Endodermal cell (in vitro differentiated cells): ENCODE data around the gene MAST1. TPM values are rescaled to one million over a fixed set of nuclear protein-coding genes. Genes with fewer than 3 reads are reported as not detected.

Experiments
- DNase-seq: peaks from one replicate; pipeline ENCODE4 v3.0.0-alpha.2; 2017
- H3K27ac ChIP-seq: 2 replicates; pipeline ENCODE4 v1.5.1; 2013; ENCODE audit warnings: mild to moderate bottlenecking, low read depth, low read length, moderate library complexity
- H3K27me3 ChIP-seq: 2 replicates; pipeline ENCODE4 v1.6.1; 2013; ENCODE audit warnings: mild to moderate bottlenecking, low read length, moderate library complexity; ENCODE audit not compliant: insufficient read depth, control insufficient read depth, poor library complexity, severe bottlenecking
- H3K36me3 ChIP-seq: 2 replicates; pipeline ENCODE4 v1.7.0; 2013; ENCODE audit warnings: mild to moderate bottlenecking, low read length, moderate library complexity; ENCODE audit not compliant: control insufficient read depth, insufficient read depth
- H3K4me1 ChIP-seq: one replicate; pipeline ENCODE4 v1.7.0; 2013; ENCODE audit warnings: low read length; ENCODE audit not compliant: control insufficient read depth, insufficient read depth
- H3K4me3 ChIP-seq: 2 replicates; pipeline ENCODE4 v1.5.1; 2013; ENCODE audit warnings: mild to moderate bottlenecking, low read length, moderate library complexity
- H3K9ac ChIP-seq: 2 replicates; pipeline ENCODE4 v1.6.1; 2013; ENCODE audit warnings: mild to moderate bottlenecking, low read length, moderate library complexity; ENCODE audit not compliant: poor library complexity, severe bottlenecking; ENCODE audit errors: extremely low read depth
- H3K9me3 ChIP-seq: 2 replicates; pipeline ENCODE4 v1.6.1; 2013; ENCODE audit warnings: mild to moderate bottlenecking, low read length, moderate library complexity; ENCODE audit not compliant: control insufficient read depth
- H3K27ac Mint-ChIP-seq: 2 replicates; pipeline ENCODE4 v1.8.0; 2020; ENCODE audit warnings: mixed read lengths
- H3K27me3 Mint-ChIP-seq: 2 replicates; pipeline ENCODE4 v1.8.0; 2021; ENCODE audit warnings: mild to moderate bottlenecking, mixed read lengths; ENCODE audit not compliant: insufficient read depth
- H3K36me3 Mint-ChIP-seq: 2 replicates; pipeline ENCODE4 v1.8.0; 2020; ENCODE audit warnings: low read depth, mixed read lengths
- H3K4me1 Mint-ChIP-seq: 2 replicates; pipeline ENCODE4 v1.8.0; 2020; ENCODE audit warnings: mixed read lengths
- H3K4me3 Mint-ChIP-seq: 2 replicates; pipeline ENCODE4 v1.8.0; 2020; ENCODE audit warnings: mild to moderate bottlenecking, moderate library complexity, mixed read lengths
- H3K9me3 Mint-ChIP-seq: 2 replicates; pipeline ENCODE4 v1.8.0; 2020; ENCODE audit warnings: mild to moderate bottlenecking, mixed read lengths
- CTCF ChIP-seq: fragments of 200-600 bp; sonication (generic); conservative IDR thresholded peaks from 2 replicates; pipeline ENCODE4 v1.5.0; 2021; ENCODE audit warnings: antibody characterized with exemption, mild to moderate bottlenecking
- WGBS, 2 experiments: methylation state at CpG; one replicate each; pipeline versions ENCODE4 v1.1.5 to v1.1.7; 2013; ENCODE audit warnings: missing lambda C conversion rate in 2 of 2, mixed read lengths in 1 of 2; ENCODE audit not compliant: insufficient coverage in 1 of 2, insufficient read length in 1 of 2; 5-methylcytosine and 5-hydroxymethylcytosine counted together
- total RNA-seq, 2 donors: library from RNA; stranded (reverse); fragmentation: NEBNext Ultra II Directional in 1 of 2; extraction: Animal tissue kit (Norgen Biotek cat#: 25700) in 1 of 2; gene quantifications; 2 replicates in 1 of 2; 3 replicates in 1 of 2; pipeline ENCODE4 v1.2.1, GENCODE V29; 2021

MAST1 gene
- total RNA-seq, 2 donors from 2014 or later = 6.9 to 18.5 TPM

- Mint-ChIP-seq H3K36me3 (peaks cover 15% of the 10 kb centered on the region), H3K27ac (no peak overlapping the region), H3K27me3 (peaks cover 6% of the 10 kb centered on the region), H3K9me3 (no peaks in the 10 kb centered on the region), H3K4me1 (peaks cover 19% of the 10 kb centered on the region), H3K4me3 (peak overlapping the region; percentile 89)
- no peak for DNase-seq
- Histone ChIP-seq H3K4me3 (peak overlapping the region; percentile 91), H3K9ac (no peak overlapping the region), H3K9me3 (no peaks in the 10 kb centered on the region), H3K27ac (no peak overlapping the region), H3K27me3 (no peaks in the 10 kb centered on the region), H3K4me1 (peaks cover 6% of the 10 kb centered on the region), H3K36me3 (peaks cover 22% of the 10 kb centered on the region)
- 42 to 59% methylated on average over 15 to 22 of the region's 22 CpGs for WGBS, 2 experiments
- TF ChIP-seq CTCF = no peak
Observed at GRCh38 chr19:12802267-12803106, 35.8 kb upstream of the MAST1 start.

DNA sequence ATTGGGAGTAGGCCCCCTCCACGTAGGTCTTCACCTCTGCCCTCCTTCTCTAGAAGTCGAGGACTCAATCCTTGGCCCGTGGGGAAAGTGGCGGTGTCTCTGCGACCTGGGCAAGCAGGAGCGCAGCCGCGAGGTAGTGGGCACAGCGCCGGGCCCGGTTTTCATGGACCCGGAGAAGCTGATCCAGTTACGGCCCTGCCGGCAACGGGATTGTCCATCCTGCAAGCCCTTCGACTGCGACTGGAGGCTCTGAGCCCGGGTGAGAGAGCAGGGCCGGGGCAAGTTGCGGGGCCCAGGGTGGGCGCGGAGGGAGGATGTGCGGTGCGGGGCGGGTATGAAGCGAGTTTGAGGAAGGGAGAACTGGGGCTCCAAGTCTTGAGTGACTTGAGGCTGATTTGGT, 34.3 kb upstream of the MAST1 start:
- Histone ChIP-seq H3K4me1 (peaks cover 6% of the 10 kb centered on the region), H3K27me3 (no peaks in the 10 kb centered on the region), H3K9me3 (no peaks in the 10 kb centered on the region), H3K4me3 (no peak overlapping the region), H3K9ac (no peak overlapping the region), H3K27ac (no peak overlapping the region), H3K36me3 (peaks cover 22% of the 10 kb centered on the region)
- Mint-ChIP-seq H3K4me1 (peaks cover 19% of the 10 kb centered on the region), H3K36me3 (peaks cover 17% of the 10 kb centered on the region), H3K9me3 (no peaks in the 10 kb centered on the region), H3K27ac (no peak overlapping the region), H3K27me3 (peaks cover 6% of the 10 kb centered on the region), H3K4me3 (no peak overlapping the region)
- 94 to 95% methylated on average over 19 to 26 of the region's 26 CpGs for WGBS, 2 experiments
- TF ChIP-seq CTCF = no peak
- no peak for DNase-seq

DNA sequence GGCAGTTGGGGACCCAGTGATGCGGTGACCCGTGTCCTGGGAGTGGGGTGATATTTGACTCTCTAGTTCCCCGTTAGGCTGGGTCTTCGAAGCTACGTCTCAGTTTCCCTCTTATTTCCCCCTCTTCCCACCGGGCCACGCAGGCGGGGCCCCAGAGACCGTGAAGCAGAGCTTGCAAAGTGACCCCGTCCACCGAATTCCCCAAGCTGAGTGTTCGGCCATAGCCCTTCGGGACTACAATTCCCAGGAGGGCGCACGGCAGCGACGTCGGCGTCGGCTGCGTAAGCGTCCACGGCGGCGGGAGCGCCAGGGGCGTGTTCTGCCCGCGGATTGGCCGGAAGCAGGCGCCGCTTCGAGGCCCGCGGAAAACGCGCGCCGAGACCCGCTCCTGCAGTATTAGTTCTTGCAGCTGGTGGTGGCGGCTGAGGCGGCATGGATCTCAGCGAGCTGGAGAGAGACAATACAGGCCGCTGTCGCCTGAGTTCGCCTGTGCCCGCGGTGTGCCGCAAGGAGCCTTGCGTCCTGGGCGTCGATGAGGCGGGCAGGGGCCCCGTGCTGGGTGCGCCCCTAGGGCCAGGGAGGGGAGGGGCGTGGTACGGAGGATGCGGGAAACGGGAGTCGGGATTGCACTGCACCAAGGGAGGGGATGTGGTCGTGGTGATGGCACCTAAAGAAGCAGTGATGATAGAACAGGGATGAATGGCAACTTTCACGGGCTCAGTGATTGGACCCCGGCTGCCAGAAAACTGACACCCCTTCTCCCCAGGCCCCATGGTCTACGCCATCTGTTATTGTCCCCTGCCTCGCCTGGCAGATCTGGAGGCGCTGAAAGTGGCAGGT, 31.9 kb upstream of the MAST1 start, which contains the start of gene RNASEH2A:
Gene RNASEH2A, plus strand, starts transcription at position 343 of the 840 bp plus-strand sequence. Its CDS starts 90 bp downstream, at position 433.
- Mint-ChIP-seq H3K27ac (peak within 1 kb of the TSS; percentile 95), H3K27me3 (peaks cover 6% of the 10 kb centered on the region), H3K4me1 (peaks cover 13% of the 10 kb centered on the region), H3K36me3 (peaks cover 19% of the 10 kb centered on the region), H3K4me3 (peak within 1 kb of the TSS; percentile 88), H3K9me3 (no peaks in the 10 kb centered on the region)
- Histone ChIP-seq H3K4me3 (peak within 1 kb of the TSS; percentile 90), H3K27me3 (no peaks in the 10 kb centered on the region), H3K9me3 (no peaks in the 10 kb centered on the region), H3K4me1 (peaks cover 6% of the 10 kb centered on the region), H3K9ac (peak within 1 kb of the TSS; percentile 16), H3K36me3 (peaks cover 13% of the 10 kb centered on the region), H3K27ac (no peak within 1 kb of the TSS)
- DNase-seq = peak; percentile 96
- TF ChIP-seq CTCF = no peak
- WGBS, 2 experiments = 0 to 5% methylated on average over 36 to 66 of the region's 66 CpGs
